Kidney (tissue), 14 donors: ENCODE results near the gene IRAG1. TPM values are rescaled to one million over a fixed set of nuclear protein-coding genes. Genes with fewer than 3 reads are reported as not detected.

Experiments
- DNase-seq, 5 donors: peaks; one replicate each; pipeline ENCODE4 v3.0.0-alpha.2; 2013 to 2020
- FAIRE-seq: peaks from 2 replicates; lab custom pipeline; 2012; peaks lifted over from hg19 to GRCh38; lab: Jason Lieb, UNC
- H3K27ac ChIP-seq, 2 donors: one replicate each; pipeline ENCODE4 v1.7.0; 2013; ENCODE audit warnings: low read depth in 2 of 2, low read length in 2 of 2, inconsistent platforms in 1 of 2
- H3K27me3 ChIP-seq: one replicate; pipeline ENCODE4 v1.7.1; 2013; ENCODE audit warnings: low read length, inconsistent platforms; ENCODE audit not compliant: control insufficient read depth, insufficient read depth
- H3K36me3 ChIP-seq, 3 donors: one replicate each; pipeline versions ENCODE4 v1.7.0 to v1.7.1; 2013; ENCODE audit warnings: low read length in 3 of 3, control low read depth in 1 of 3, inconsistent platforms in 1 of 3; ENCODE audit not compliant: insufficient read depth in 3 of 3, control insufficient read depth in 2 of 3
- H3K4me1 ChIP-seq, 3 donors: one replicate each; pipeline versions ENCODE4 v1.7.0 to v1.7.1; 2013; ENCODE audit warnings: low read length in 3 of 3, inconsistent platforms in 1 of 3, low read depth in 1 of 3; ENCODE audit not compliant: control insufficient read depth in 2 of 3, insufficient read depth in 2 of 3
- H3K4me3 ChIP-seq, 3 donors: one replicate each; pipeline versions ENCODE4 v1.7.0 to v1.8.1; 2013; ENCODE audit warnings: low read length in 3 of 3, control low read depth in 1 of 3, inconsistent platforms in 1 of 3
- H3K9ac ChIP-seq, 3 donors: one replicate each; pipeline versions ENCODE4 v1.7.0 to v1.7.1; 2013; ENCODE audit warnings: low read length in 3 of 3, control low read depth in 1 of 3, inconsistent platforms in 1 of 3
- H3K9me3 ChIP-seq, 3 donors: one replicate each; pipeline versions ENCODE4 v1.7.0 to v1.7.1; 2013; ENCODE audit warnings: low read length in 3 of 3, control low read depth in 1 of 3, inconsistent platforms in 1 of 3; ENCODE audit not compliant: control insufficient read depth in 2 of 3, insufficient read depth in 1 of 3
- intact Hi-C: fragments of 100-400 bp; cut with DNase I; formaldehyde crosslinking; loops from one replicate; pipeline ENCODE4 v1.11.1; 2022
- polyA plus RNA-seq: library from polyadenylated mRNA; stranded (reverse); fragments of 350-450 nt; fragmentation: Illumina TruSeq; extraction: RNeasy Lipid Tissue Mini Kit (QIAGEN cat#74804); gene quantifications from one replicate; pipeline ENCODE4 v1.2.3, GENCODE V29; 2014; ENCODE audit warnings: low read depth, low replicate concordance; ENCODE audit not compliant: insufficient read depth
- total RNA-seq: library from RNA; stranded (reverse); fragmentation: NEBNext Ultra II Directional; extraction: Animal tissue kit (Norgen Biotek cat#: 25700); gene quantifications from one replicate; pipeline ENCODE4 v1.2.1, GENCODE V29; 2021
- TF ChIP-seq, protein P1 (sequence below): IDR thresholded peaks from 3 replicates; pipeline ENCODE4 v1.5.1; 2012; ENCODE audit warnings: mild to moderate bottlenecking, moderate library complexity, borderline replicate concordance; ENCODE audit not compliant: insufficient read depth; ENCODE audit errors: extremely low read depth
- donor health status: control.
- donor health status: control.
- donor health status: control.
- donor health status: control.
- donor health status: control.
- donor health status: DM: yes; HTN: yes; CAD: no.
- donor health status: Normal renal cell carcinoma (clear cell type).

Gene IRAG1
- total and polyA plus RNA-seq, 2 donors from 2014 or later, result 7.0 to 38.1 TPM

DNA sequence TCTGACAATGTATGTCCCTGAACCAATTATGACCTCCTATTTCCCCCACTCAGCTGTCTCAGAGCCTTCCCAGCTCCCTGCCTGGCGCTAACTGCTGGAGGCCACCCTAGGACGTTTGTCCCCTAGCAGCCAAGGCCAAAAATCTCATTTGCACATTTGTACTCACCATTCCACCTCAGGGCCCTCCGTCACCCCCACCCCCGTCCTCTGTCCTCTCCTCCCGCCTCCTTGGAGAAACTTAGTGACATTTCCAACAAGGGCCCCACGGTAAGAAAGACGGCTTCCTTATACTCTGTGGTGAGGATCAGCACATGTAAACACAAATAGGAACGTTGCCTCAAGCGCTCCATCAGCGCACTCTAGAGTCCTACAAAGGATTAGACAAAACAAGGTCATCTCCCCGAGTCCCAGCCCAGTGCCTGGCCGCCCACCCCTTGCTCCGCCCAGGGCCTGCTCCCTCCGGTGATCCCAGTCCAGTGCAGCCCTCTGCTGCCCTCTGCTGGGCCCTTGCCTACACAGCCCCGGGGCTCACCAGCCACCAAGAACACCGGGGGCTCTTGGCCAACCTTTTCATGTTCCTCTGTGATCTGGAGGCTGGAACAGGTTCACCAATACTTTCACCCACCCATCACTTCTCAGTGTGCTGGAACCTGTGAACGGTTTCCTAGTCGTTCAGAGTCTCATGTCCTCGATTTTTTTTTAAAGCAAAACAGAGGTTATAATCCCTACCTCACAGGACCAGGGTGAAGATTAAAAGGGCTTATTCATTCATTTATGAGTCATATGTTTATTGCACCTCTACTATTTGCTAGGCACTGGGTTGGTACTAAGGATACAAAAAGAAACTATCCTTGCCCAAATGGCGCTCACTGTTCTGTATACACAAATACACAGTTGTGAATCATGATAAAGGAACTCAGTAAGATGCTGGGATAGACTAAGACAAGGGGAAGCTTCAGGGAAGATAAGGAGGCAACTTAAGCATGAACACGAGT lies 42.2 kb upstream of the IRAG1 start:
- H3K9me3 ChIP-seq, result peaks cover 0 to 5% (median 0%) of the 10 kb centered on the region in 3 donors
- no peaks in the 10 kb centered on the region for H3K27me3 ChIP-seq
- peak overlapping the region in 2 of 3 donors; percentile 8 to 59 for H3K9ac ChIP-seq
- no peaks in the 10 kb centered on the region for H3K36me3 ChIP-seq
- intact Hi-C loops, result loop anchor here (5.0 kb wide), 1 partner anchor 328 kb away; no protein-coding TSS in a partner anchor
- TF ChIP-seq, protein P1, sequence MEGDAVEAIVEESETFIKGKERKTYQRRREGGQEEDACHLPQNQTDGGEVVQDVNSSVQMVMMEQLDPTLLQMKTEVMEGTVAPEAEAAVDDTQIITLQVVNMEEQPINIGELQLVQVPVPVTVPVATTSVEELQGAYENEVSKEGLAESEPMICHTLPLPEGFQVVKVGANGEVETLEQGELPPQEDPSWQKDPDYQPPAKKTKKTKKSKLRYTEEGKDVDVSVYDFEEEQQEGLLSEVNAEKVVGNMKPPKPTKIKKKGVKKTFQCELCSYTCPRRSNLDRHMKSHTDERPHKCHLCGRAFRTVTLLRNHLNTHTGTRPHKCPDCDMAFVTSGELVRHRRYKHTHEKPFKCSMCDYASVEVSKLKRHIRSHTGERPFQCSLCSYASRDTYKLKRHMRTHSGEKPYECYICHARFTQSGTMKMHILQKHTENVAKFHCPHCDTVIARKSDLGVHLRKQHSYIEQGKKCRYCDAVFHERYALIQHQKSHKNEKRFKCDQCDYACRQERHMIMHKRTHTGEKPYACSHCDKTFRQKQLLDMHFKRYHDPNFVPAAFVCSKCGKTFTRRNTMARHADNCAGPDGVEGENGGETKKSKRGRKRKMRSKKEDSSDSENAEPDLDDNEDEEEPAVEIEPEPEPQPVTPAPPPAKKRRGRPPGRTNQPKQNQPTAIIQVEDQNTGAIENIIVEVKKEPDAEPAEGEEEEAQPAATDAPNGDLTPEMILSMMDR, result peak; percentile 88
- H3K27ac ChIP-seq, result no peak overlapping the region
- FAIRE-seq, result peak; percentile 66
- H3K4me3 ChIP-seq, result peak overlapping the region; percentile 28 to 42 (median 31)
- DNase-seq, result peak; percentile 94 to 98 (median 96)
- peaks cover 0 to 3% (median 0%) of the 10 kb centered on the region in 3 donors for H3K4me1 ChIP-seq

DNA sequence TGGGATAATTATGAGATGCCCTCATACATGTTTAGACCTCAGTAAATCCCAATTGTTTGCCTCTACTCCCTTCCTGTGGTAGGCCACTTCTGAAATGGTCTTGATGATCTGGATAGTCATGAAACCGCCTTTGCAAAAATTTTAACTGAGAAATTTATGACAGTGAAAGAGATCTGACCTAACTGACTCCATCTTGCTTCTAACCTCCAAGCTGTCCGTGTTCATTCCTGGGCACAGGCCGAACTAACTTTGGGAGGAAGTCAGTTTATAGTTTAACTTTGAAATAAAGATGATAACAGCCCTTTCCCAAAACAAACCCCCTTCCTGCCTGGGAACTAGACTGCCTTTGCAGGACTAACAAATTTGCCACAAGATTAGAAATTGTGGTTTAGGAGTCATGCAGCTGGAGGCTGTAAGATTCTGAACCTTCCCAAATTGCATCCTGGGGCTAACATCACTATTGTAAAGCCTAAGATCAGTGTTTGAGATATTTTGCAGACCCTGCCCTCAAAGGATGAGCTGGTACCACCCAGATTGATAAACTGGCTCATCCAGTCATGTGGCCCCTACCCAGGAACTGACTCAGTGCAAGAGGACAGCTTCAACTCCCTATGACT lies 37.6 kb upstream of the IRAG1 start:
- no peak overlapping the region for H3K9ac ChIP-seq
- no peak for DNase-seq
- no peak for FAIRE-seq
- H3K36me3 ChIP-seq, result no peaks in the 10 kb centered on the region
- H3K27me3 ChIP-seq, result no peaks in the 10 kb centered on the region
- H3K9me3 ChIP-seq, result peaks cover 0 to 5% (median 0%) of the 10 kb centered on the region in 3 donors
- H3K4me3 ChIP-seq, result no peak overlapping the region
- peaks cover 0 to 3% (median 0%) of the 10 kb centered on the region in 3 donors for H3K4me1 ChIP-seq
- TF ChIP-seq, protein P1, result no peak
- no peak overlapping the region for H3K27ac ChIP-seq
- intact Hi-C loops, result loop anchor here (5.0 kb wide), 1 partner anchor 104 kb away; no protein-coding TSS in a partner anchor

DNA sequence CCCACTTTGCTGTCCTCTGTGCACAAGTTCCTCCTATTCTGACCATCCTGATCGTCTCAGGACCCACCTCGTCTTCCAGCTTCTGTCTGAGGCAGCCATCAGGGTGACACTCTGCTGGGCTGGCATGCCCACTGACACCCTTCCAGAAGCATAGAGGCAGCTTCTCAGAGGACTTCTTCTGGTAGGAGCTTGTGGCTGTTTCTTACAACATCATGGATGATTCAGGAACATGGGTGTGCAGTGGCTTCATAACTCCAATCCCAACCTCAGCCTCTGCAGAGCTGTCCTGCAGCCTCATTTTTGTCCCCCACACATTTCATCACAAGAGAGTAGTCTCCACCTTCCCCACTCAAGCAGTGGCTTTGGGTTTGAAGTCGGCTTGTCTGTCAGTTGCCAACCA lies 36.6 kb upstream of the IRAG1 start:
- intact Hi-C loops, result loop anchor here (5.0 kb wide), 1 partner anchor 103 kb away; no protein-coding TSS in a partner anchor
- no peaks in the 10 kb centered on the region for H3K4me1 ChIP-seq
- no peaks in the 10 kb centered on the region for H3K27me3 ChIP-seq
- H3K36me3 ChIP-seq, result no peaks in the 10 kb centered on the region
- no peak for DNase-seq
- H3K9ac ChIP-seq, result no peak overlapping the region
- TF ChIP-seq, protein P1, result no peak
- H3K4me3 ChIP-seq, result no peak overlapping the region
- H3K9me3 ChIP-seq, result peaks cover 0 to 5% (median 0%) of the 10 kb centered on the region in 3 donors
- H3K27ac ChIP-seq, result no peak overlapping the region
- FAIRE-seq, result no peak
